GM12878 (cell line): Measurements from ENCODE around the gene FUBP1. TPM values are rescaled to one million over a fixed set of nuclear protein-coding genes. Genes with fewer than 3 reads are reported as not detected.

Experiments used
- ATAC-seq: fragments of 200-7000 bp; cut with Tn5 transposase; 3 replicates; pipeline ENCODE4 v1.9.1; 2020; ENCODE audit warnings: mild to moderate bottlenecking, moderate library complexity
- BruUV-seq: library from RNA; stranded (reverse); fragments of 400-500 nt; replicated peaks from 2 replicates; lab custom pipeline; 2021; lab: Mats Ljungman, UMichigan
- CTCF ChIA-PET: fragments of 300-600 bp; sonication (Branson Sonifier 250); formaldehyde crosslinking; extraction: SDS; loops from one replicate; lab custom pipeline; 2021; ENCODE audit warnings: inconsistent platforms; lab: Yijun Ruan, JAX
- POLR2A ChIA-PET: fragments of 350-600 bp; formaldehyde crosslinking; extraction: SDS; loops from one replicate; lab custom pipeline; 2021; ENCODE audit warnings: inconsistent platforms; lab: Charles Lee
- RAD21 ChIA-PET: fragments of 300-600 bp; sonication (Branson Sonifier 250); formaldehyde crosslinking; loops from one replicate; lab custom pipeline; 2023; ENCODE audit warnings: antibody characterized with exemption; ENCODE audit not compliant: unreplicated experiment; lab: Charles Lee
- SMC1A ChIA-PET: fragments of 300-600 bp; sonication (Branson Sonifier 250); formaldehyde crosslinking; loops from one replicate; lab custom pipeline; 2023; ENCODE audit not compliant: unreplicated experiment, uncharacterized antibody; lab: Charles Lee
- DNase-seq: peaks from one replicate; pipeline ENCODE4 v3.0.0-alpha.2; 2011; ENCODE audit warnings: low read depth, low spot score
- FAIRE-seq: peaks from 3 replicates; lab custom pipeline; 2011; peaks lifted over from hg19 to GRCh38; lab: Jason Lieb, UNC
- H2AFZ ChIP-seq: 2 replicates; pipeline ENCODE4 v1.6.0; 2011; ENCODE audit warnings: low read depth, low read length, control low read depth; ENCODE audit not compliant: control insufficient read depth
- H3K27ac ChIP-seq: 2 replicates; pipeline ENCODE4 v1.5.1; 2011; ENCODE audit warnings: control low read depth; ENCODE audit not compliant: control insufficient read depth, insufficient read depth
- H3K27me3 ChIP-seq, 2 experiments: replicated peaks in 1 of 2; 2 replicates each; pipeline versions ENCODE4 v1.6.0 to v1.6.1; 2011; ENCODE audit warnings: low read length in 1 of 2; ENCODE audit not compliant: control insufficient read depth in 2 of 2, insufficient read depth in 2 of 2
- H3K36me3 ChIP-seq, 2 experiments: 2 replicates each; pipeline ENCODE4 v1.5.1; 2011; ENCODE audit warnings: low read length in 1 of 2; ENCODE audit not compliant: control insufficient read depth in 2 of 2, insufficient read depth in 2 of 2
- H3K4me1 ChIP-seq: 2 replicates; pipeline ENCODE4 v1.6.1; 2011; ENCODE audit warnings: mild to moderate bottlenecking, low read length, moderate library complexity, mixed read lengths; ENCODE audit not compliant: control insufficient read depth, insufficient read depth
- H3K4me2 ChIP-seq: 2 replicates; pipeline ENCODE4 v1.6.0; 2011; ENCODE audit warnings: control low read depth; ENCODE audit not compliant: control insufficient read depth, insufficient read depth
- H3K4me3 ChIP-seq: fragments of 200-600 bp; sonication (generic); 2 replicates; pipeline ENCODE4 v1.5.1; 2016
- H3K79me2 ChIP-seq: 2 replicates; pipeline ENCODE4 v1.6.0; 2011; ENCODE audit warnings: low read length; ENCODE audit not compliant: control insufficient read depth, insufficient read depth
- H3K9ac ChIP-seq: 2 replicates; pipeline ENCODE4 v1.8.0; 2011; ENCODE audit warnings: low read length, control low read depth, mixed read lengths; ENCODE audit not compliant: control insufficient read depth, insufficient read depth
- H3K9me3 ChIP-seq: replicated peaks from 3 replicates; pipeline ENCODE4 v1.5.1; 2011; ENCODE audit warnings: mild to moderate bottlenecking, low read length; ENCODE audit not compliant: control insufficient read depth, insufficient read depth
- H4K20me1 ChIP-seq: 2 replicates; pipeline ENCODE4 v1.6.0; 2011; ENCODE audit not compliant: control insufficient read depth, insufficient read depth
- ATF7 ChIP-seq: fragments of 450-650 bp; IDR thresholded peaks from 2 replicates; pipeline ENCODE4 v1.6.1; 2016; ENCODE audit warnings: low read depth, mild to moderate bottlenecking
- FOXM1 ChIP-seq: IDR thresholded peaks from 2 replicates; pipeline ENCODE4 v1.6.1; 2012; ENCODE audit warnings: low read depth, mild to moderate bottlenecking, inconsistent platforms, low read length, moderate library complexity
- HDAC2 ChIP-seq: fragments of 200-600 bp; sonication (generic); IDR thresholded peaks from 2 replicates; pipeline ENCODE4 v1.6.1; 2017
- JUND ChIP-seq: IDR thresholded peaks from 2 replicates; pipeline ENCODE4 v1.6.1; 2012; ENCODE audit warnings: low read depth, mild to moderate bottlenecking, low read length, improper control_type of control experiment, moderate library complexity
- MTA2 ChIP-seq: fragments of 450-650 bp; IDR thresholded peaks from 2 replicates; pipeline ENCODE4 v1.6.1; 2016; ENCODE audit warnings: low read depth, mild to moderate bottlenecking, moderate library complexity
- MXI1 ChIP-seq: fragments of 150-350 bp; IDR thresholded peaks from 2 replicates; pipeline ENCODE4 v1.6.1; 2011; ENCODE audit warnings: low read depth, mild to moderate bottlenecking, inconsistent platforms, low read length, improper control_type of control experiment
- NR2F1 ChIP-seq: fragments of 450-650 bp; conservative IDR thresholded peaks from 2 replicates; pipeline ENCODE4 v1.6.1; 2017; ENCODE audit warnings: mild to moderate bottlenecking
- PAX5 ChIP-seq: IDR thresholded peaks from 2 replicates; pipeline ENCODE4 v1.6.1; 2011; ENCODE audit warnings: low read depth, low read length, borderline replicate concordance
- RFX5 ChIP-seq: IDR thresholded peaks from 2 replicates; pipeline ENCODE4 v1.6.1; 2011; ENCODE audit warnings: low read depth, low read length, improper control_type of control experiment
- RUNX3 ChIP-seq: IDR thresholded peaks from 2 replicates; pipeline ENCODE4 v1.6.1; 2012; ENCODE audit warnings: low read length, inconsistent platforms
- SREBF2 ChIP-seq: IDR thresholded peaks from 2 replicates; pipeline ENCODE4 v1.6.1; 2012; ENCODE audit warnings: mild to moderate bottlenecking, low read length
- STAT3 ChIP-seq: IDR thresholded peaks from 2 replicates; pipeline ENCODE4 v1.6.1; 2011; ENCODE audit warnings: low read depth, low read length, improper control_type of control experiment
- TARDBP ChIP-seq: IDR thresholded peaks from 2 replicates; pipeline ENCODE4 v1.6.1; 2016; ENCODE audit warnings: borderline replicate concordance
- ZNF622 ChIP-seq: fragments of 450-650 bp; IDR thresholded peaks from 2 replicates; pipeline ENCODE4 v1.6.1; 2017; ENCODE audit warnings: mild to moderate bottlenecking, inconsistent platforms
- WGBS: methylation state at CpG from one replicate; pipeline ENCODE4 v1.1.6; 2016; ENCODE audit warnings: low lambda C conversion rate; ENCODE audit not compliant: insufficient replicate concordance, insufficient coverage; ENCODE audit errors: missing lambda C conversion rate; 5-methylcytosine and 5-hydroxymethylcytosine counted together
- in situ Hi-C: fragments of 300-500 bp; cut with MboI; formaldehyde crosslinking; loops from 9 replicates; pipeline ENCODE4 v1.14.3; 2018; ENCODE audit warnings: mixed read lengths
- intact Hi-C: fragments of 100-400 bp; cut with micrococcal nuclease; formaldehyde crosslinking; loops from one replicate; pipeline ENCODE4 v1.14.2; 2022; ENCODE audit not compliant: unreplicated experiment
- polyA plus RNA-seq, 11 experiments: library from polyadenylated mRNA; depleted of rRNA in 4 of 11; unstranded in 6 of 11; stranded (reverse) in 5 of 11; fragments of >200 nt; fragmentation: Nextera tagmentation in 4 of 11; fragmentation: Illumina TruSeq in 1 of 11; extraction: Ambion mirVana in 4 of 11; extraction: Trizol in 1 of 11; gene quantifications; 1 replicate in 1 of 11; 2 replicates in 10 of 11; pipeline versions ENCODE4 v1.2.1 to v1.2.3, GENCODE V29; 2011 to 2016; ENCODE audit warnings: inconsistent platforms in 2 of 11, missing spikeins in 2 of 11, low read depth in 1 of 11
- total RNA-seq, 4 experiments: library from RNA; depleted of rRNA in 3 of 4; stranded (reverse); fragments of >200 nt in 3 of 4; fragmentation: Illumina TruSeq in 1 of 4; extraction: Trizol in 1 of 4; gene quantifications; 2 replicates each; pipeline versions ENCODE4 v1.2.1 to v1.2.3, GENCODE V29; 2013 to 2021
- TF ChIP-seq, protein P1 (sequence below): IDR thresholded peaks from 2 replicates; pipeline ENCODE4 v1.6.1; 2011; ENCODE audit warnings: low read depth, low read length, improper control_type of control experiment, borderline replicate concordance
- TF ChIP-seq, protein P2 (sequence below): fragments of 450-650 bp; IDR thresholded peaks from 2 replicates; pipeline ENCODE4 v1.6.1; 2017; ENCODE audit warnings: borderline replicate concordance
- TF ChIP-seq, protein P3 (sequence below): fragments of 450-650 bp; IDR thresholded peaks from 2 replicates; pipeline ENCODE4 v1.6.1; 2016; ENCODE audit warnings: mild to moderate bottlenecking
- TF ChIP-seq, protein P4 (sequence below): IDR thresholded peaks from 2 replicates; pipeline ENCODE4 v1.6.1; 2012; ENCODE audit warnings: low read length, inconsistent platforms
- TF ChIP-seq, protein P5 (sequence below): IDR thresholded peaks from 2 replicates; pipeline ENCODE4 v1.6.1; 2012; ENCODE audit warnings: mild to moderate bottlenecking, low read depth, low read length

The FUBP1 gene
- total and polyA plus RNA-seq, 10 of the 15 experiments (the other 5 are each of a cell fraction or from before 2014, with no cell fraction given): 110 to 343 (median 191) TPM

DNA sequence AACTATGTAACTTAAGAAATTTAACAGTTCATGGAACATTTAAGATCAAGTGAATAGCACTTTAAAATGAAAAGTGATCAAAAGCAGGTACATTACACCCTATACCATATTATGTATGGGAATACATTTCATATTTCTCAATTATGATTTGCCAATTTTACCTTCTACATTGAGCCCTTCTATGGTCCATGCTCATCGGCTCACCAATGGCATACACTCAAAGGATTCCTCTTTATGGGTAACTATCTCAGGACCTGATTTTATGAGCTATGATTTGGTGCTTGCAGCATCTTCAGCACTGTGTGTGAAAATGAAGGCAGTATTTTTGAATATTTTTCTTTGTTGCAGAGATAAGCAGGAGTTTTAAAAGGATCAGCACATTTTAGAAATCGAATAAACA lies 33.5 kb downstream of the FUBP1 start:
- Histone ChIP-seq H3K36me3 (peaks cover 0 to 43% of the 10 kb centered on the region in 2 experiments; a peak in 3 of 4 replicates), H3K79me2 (peaks cover 6% of the 10 kb centered on the region), H3K4me2 (no peak overlapping the region), H3K4me1 (peaks cover 2% of the 10 kb centered on the region; the same call in 1 of the 2 replicates), H2AFZ (no peak overlapping the region), H3K27me3 (no peaks in the 10 kb centered on the region), H4K20me1 (no peaks in the 10 kb centered on the region), H3K9ac (no peak overlapping the region), H3K9me3 (no peaks in the 10 kb centered on the region), H3K4me3 (no peak overlapping the region), H3K27ac (no peak overlapping the region)
- ChIA-PET CTCF (no interaction called here), SMC1A (interaction anchor here (0.6 to 0.7 kb wide), 2 partner anchors 11 to 23 kb away, joined by 3 read pairs; no protein-coding TSS in a partner anchor), POLR2A (no interaction called here), RAD21 (no interaction called here)
- FAIRE-seq (no peak), ATAC-seq (no peak), DNase-seq (no peak)
- in situ Hi-C loops: no loop called here
- no TSS peak for BruUV-seq
- WGBS: 98% methylated on average over 2 of the region's 2 CpGs
- intact Hi-C loops: loop anchor here (5.0 kb wide), 1 partner anchor 167 kb away; no protein-coding TSS in a partner anchor
- no peak for TF ChIP-seq FOXM1
- no peak for TF ChIP-seq ZNF622
- TF ChIP-seq, protein P1, sequence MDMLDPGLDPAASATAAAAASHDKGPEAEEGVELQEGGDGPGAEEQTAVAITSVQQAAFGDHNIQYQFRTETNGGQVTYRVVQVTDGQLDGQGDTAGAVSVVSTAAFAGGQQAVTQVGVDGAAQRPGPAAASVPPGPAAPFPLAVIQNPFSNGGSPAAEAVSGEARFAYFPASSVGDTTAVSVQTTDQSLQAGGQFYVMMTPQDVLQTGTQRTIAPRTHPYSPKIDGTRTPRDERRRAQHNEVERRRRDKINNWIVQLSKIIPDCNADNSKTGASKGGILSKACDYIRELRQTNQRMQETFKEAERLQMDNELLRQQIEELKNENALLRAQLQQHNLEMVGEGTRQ: no peak
- no peak for TF ChIP-seq TARDBP
- no peak for TF ChIP-seq HDAC2
- no peak for TF ChIP-seq STAT3
- TF ChIP-seq, protein P2, sequence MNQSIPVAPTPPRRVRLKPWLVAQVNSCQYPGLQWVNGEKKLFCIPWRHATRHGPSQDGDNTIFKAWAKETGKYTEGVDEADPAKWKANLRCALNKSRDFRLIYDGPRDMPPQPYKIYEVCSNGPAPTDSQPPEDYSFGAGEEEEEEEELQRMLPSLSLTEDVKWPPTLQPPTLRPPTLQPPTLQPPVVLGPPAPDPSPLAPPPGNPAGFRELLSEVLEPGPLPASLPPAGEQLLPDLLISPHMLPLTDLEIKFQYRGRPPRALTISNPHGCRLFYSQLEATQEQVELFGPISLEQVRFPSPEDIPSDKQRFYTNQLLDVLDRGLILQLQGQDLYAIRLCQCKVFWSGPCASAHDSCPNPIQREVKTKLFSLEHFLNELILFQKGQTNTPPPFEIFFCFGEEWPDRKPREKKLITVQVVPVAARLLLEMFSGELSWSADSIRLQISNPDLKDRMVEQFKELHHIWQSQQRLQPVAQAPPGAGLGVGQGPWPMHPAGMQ: no peak
- no peak for TF ChIP-seq JUND
- TF ChIP-seq, protein P3, sequence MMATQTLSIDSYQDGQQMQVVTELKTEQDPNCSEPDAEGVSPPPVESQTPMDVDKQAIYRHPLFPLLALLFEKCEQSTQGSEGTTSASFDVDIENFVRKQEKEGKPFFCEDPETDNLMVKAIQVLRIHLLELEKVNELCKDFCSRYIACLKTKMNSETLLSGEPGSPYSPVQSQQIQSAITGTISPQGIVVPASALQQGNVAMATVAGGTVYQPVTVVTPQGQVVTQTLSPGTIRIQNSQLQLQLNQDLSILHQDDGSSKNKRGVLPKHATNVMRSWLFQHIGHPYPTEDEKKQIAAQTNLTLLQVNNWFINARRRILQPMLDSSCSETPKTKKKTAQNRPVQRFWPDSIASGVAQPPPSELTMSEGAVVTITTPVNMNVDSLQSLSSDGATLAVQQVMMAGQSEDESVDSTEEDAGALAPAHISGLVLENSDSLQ: no peak
- TF ChIP-seq ATF7: no peak
- TF ChIP-seq NR2F1: no peak
- no peak for TF ChIP-seq RUNX3
- TF ChIP-seq MTA2: no peak
- TF ChIP-seq, protein P4, sequence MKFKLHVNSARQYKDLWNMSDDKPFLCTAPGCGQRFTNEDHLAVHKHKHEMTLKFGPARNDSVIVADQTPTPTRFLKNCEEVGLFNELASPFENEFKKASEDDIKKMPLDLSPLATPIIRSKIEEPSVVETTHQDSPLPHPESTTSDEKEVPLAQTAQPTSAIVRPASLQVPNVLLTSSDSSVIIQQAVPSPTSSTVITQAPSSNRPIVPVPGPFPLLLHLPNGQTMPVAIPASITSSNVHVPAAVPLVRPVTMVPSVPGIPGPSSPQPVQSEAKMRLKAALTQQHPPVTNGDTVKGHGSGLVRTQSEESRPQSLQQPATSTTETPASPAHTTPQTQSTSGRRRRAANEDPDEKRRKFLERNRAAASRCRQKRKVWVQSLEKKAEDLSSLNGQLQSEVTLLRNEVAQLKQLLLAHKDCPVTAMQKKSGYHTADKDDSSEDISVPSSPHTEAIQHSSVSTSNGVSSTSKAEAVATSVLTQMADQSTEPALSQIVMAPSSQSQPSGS: no peak
- no peak for TF ChIP-seq SREBF2
- no peak for TF ChIP-seq MXI1
- no peak for TF ChIP-seq RFX5
- no peak for TF ChIP-seq PAX5
- TF ChIP-seq, protein P5, sequence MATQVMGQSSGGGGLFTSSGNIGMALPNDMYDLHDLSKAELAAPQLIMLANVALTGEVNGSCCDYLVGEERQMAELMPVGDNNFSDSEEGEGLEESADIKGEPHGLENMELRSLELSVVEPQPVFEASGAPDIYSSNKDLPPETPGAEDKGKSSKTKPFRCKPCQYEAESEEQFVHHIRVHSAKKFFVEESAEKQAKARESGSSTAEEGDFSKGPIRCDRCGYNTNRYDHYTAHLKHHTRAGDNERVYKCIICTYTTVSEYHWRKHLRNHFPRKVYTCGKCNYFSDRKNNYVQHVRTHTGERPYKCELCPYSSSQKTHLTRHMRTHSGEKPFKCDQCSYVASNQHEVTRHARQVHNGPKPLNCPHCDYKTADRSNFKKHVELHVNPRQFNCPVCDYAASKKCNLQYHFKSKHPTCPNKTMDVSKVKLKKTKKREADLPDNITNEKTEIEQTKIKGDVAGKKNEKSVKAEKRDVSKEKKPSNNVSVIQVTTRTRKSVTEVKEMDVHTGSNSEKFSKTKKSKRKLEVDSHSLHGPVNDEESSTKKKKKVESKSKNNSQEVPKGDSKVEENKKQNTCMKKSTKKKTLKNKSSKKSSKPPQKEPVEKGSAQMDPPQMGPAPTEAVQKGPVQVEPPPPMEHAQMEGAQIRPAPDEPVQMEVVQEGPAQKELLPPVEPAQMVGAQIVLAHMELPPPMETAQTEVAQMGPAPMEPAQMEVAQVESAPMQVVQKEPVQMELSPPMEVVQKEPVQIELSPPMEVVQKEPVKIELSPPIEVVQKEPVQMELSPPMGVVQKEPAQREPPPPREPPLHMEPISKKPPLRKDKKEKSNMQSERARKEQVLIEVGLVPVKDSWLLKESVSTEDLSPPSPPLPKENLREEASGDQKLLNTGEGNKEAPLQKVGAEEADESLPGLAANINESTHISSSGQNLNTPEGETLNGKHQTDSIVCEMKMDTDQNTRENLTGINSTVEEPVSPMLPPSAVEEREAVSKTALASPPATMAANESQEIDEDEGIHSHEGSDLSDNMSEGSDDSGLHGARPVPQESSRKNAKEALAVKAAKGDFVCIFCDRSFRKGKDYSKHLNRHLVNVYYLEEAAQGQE: no peak
